Activated CD4-positive, alpha-beta T cell treated with anti-CD3 and anti-CD28 coated beads for 1 hour (primary cell): ENCODE data around the gene GAR1.
"Not testable (repeated sequence)": the region's sequence is repeated elsewhere in the genome, so short reads cannot be mapped to it uniquely, and the experiment has no call there.

Source experiments
- DNase-seq: peaks from one replicate; pipeline ENCODE4 v3.0.0-alpha.2; 2020

GAR1 gene

DNA sequence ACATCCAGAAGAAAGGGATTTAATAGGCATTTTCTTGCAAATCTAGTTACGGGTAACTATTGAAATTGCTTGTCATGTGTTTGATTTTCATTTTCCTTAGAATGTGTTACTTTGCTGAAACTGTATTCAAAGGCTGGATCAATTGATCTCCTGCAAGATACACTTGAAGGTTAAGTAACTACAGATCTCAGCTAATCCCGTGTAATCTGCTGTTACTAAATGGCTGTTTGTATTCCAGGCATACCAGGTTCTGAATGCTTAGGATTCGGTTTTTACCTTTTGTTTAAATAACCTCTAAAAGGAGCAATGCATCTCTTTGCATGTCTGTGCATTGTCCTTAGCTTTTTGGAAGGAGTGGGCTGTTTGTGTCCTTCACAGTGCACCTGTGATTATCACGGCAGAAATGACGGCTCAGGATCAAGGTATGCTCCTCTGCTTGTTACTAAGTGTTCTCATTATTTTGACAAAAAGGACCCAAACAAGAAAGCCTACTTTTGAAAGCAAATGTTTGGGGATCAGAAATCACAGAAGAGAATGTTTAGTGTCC lies 32.4 kb downstream of the GAR1 start, which contains the start of gene LRIT3:
Gene LRIT3 (plus strand): TSS at position 212 of the 547 bp plus-strand sequence. CDS start 95 bp downstream, at position 307.
- no peak for DNase-seq

DNA sequence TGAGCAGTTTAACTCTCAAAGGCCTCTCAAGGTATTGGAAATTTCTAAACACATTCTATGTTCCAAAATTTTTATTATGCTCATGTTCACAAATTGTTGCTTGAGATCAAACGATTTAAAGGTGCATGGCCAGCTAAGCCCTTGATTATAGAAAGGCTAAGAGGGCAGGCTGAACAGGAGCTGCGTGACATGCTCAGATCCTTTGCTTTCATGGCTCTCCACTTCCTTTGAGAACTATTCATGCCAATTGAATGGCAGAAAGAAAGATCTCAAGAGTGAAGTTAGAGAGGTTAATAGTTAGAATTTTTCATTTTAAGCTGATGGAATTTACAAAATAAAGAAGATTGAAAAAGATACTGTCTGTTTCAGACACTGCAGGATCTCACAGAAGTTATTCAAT lies 32.9 kb downstream of the GAR1 start:
- DNase-seq: no peak

DNA sequence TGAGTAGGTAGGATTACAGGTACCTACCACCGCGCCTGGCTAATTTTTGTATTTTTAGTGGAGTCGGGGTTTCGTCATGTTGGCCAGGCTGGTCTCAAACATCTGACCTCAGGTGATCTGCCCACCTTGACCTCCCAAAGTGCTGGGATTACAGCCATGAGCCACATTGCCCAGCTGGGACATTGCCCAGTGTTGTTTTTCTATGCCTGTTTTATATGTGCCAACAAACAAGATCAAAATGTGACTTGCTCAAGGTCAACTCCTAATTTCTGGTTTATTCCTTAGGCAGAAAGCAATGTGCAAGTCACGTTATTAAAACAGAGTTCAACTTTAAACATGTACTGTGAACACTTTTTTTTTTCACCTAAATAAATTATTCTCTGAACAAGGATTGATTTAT lies 35.0 kb downstream of the GAR1 start:
- DNase-seq: no peak

DNA sequence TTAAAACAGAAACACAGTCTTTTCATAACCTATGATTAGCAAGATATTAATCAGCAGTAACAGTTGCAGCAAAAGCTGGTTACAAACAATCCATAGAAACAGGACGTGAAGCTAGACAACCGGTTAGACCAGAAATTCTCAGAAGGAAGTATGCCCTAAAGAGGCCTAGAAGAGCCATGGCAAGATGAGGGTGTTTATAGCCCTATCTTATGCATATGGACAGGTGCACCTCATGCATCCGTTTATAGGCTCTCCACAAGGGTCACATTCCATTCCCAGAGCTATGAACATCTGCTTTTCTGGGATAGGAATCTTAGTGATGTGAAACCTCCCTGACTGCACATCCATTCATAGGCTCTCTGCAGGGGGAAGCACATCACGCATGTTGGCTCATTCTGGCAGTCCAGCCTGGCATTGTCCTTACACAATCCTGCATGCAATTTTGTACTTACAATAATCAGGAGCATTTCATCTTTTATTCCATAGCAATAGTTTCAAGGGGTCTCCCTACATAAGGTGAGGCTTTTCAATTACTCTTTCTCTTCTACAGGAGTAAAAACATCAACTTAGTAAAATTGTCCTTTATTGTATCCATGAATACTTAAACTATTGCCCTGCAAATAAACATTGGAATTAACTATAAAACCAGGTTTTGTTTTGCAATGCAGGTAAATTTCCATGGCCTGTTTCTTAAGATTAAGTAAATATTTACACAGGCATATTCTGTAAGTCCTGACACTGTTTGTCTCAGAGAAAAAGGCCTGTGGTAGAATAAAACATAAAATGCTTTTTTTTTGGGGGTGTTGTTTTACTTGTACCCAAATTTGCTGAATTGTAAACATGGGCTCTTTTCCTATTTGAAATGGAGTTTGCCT lies 44.1 kb downstream of the GAR1 start:
- not testable (repeated sequence) for DNase-seq

DNA sequence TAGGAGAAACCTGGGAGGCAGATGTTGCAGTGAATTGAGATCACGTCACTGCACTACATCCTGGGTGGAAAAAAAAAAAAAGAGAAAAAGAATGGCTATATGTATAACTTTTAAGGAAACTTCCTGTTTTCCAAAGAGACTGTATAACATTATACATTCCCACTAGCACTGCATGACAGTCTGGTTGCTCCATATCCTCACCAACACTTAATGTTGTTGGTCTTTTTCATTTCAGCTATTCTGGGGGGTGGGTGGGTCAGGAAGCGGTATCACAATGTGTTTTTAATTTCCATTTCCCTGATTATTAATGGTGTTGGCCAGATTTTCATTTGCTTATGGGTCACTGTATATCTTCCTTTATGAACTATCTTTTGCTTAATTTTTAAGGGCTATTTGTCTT lies 45.7 kb downstream of the GAR1 start:
- no peak for DNase-seq

DNA sequence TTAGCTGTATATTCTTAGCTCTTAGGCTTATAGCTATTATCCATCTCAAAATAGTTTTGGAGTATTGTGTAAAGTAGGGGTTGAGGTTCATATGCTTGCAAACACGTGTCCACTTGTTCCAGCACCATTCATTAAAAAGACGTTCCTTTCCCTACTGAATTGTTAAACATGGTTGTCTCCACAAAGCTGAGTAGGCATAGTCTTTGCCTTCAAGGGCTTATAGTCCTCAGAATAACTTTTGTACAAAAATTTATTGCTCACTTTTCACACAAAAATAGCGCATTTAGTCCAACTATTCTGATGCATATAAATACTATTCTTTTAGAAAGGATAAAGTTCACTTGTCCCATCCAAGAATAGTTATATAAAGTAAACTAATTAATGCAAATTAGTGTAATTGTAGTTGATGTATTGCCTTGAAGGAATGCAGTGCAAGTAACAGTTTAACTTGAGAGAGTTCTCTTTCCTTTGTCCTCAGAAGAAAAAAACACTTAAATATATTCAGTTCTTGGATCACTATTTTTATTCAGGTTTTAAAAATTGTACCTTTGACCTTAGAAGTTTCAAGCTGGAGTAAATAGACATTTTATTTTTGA lies 46.5 kb downstream of the GAR1 start:
- DNase-seq: no peak

DNA sequence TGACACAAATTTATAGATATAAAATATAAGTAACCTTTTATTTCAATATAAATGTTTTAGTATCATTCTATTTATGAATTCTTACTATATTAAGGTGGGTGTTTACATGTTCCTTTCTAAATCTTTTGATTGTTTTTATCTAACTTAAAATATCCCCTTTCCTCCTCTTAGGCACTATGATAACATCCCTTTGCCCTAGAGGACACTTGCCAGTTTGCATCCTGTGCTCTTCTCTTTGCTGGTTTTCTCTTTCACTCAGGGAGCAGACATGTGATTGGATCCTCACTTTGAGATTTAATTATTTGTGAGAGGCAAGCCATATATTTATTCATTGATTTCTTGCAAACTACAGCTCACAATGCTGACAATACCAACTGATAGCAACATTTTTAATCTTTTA lies 48.6 kb downstream of the GAR1 start:
- DNase-seq: no peak

DNA sequence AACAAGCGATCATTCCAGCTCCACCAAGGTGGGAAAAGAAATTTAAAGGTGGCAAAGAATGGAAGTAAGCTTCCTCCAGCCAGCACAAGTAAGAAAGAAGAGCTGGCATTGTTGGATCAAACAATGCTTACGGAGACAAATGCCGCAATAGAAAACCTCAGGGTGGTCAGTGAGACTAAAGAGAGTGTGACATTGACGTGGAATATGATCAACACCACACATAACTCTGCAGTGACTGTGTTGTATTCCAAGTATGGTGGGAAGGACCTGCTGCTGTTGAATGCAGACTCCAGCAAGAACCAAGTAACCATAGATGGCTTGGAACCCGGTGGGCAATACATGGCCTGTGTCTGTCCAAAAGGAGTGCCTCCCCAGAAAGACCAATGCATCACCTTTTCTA lies 54.5 kb downstream of the GAR1 start:
- no peak for DNase-seq

DNA sequence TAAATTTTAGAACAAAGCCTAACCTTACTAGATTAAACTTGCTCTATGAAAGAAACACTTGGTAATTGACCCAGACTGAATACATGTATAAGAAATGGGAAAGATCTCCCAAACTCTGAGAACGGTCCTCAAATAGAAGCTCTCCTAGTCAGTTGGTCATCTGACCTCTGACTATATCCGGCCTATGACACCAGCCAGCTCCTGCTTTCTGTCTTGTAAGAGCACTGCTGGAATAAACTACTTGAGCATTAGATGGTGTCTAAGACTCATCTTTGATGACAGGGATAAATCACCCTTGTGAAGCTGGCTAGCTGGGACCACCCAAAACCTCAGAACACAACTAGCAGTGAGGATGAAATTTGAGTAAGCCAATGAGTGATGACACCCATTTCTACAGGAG lies 56.5 kb downstream of the GAR1 start:
- DNase-seq: no peak

DNA sequence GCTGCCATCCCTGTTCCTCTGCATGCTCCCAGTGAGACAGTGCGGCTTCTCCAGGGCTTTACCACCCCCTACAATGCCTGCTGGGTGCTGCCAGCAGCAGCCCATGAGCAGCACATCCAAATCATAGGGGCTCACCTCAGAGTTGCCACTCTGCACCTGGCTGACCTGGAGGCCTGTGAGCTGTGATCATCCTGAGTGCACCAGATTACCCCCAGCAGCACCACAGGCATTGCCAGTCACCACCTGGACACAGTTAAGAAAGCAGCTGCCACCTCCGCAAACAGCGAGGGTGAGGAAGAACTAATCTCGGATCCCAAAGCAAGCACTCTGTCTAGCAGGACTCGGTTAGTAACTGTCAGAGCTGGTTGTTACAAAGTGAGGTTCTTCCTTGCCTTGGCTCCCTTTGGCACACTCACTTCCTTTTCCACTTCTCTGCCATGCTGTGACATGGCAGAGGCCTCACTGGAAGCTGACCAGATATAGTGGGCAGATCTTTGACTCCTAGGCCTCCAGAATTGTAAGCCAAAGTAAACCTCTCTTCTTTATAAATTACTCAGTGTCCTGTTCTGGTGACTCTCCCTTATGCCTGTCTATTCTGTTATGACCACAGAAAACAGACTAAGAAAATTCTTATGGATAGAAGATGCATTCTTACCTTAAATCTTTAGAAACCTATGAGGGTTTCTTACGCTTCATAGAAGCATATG lies 57.5 kb downstream of the GAR1 start:
- DNase-seq: no peak

DNA sequence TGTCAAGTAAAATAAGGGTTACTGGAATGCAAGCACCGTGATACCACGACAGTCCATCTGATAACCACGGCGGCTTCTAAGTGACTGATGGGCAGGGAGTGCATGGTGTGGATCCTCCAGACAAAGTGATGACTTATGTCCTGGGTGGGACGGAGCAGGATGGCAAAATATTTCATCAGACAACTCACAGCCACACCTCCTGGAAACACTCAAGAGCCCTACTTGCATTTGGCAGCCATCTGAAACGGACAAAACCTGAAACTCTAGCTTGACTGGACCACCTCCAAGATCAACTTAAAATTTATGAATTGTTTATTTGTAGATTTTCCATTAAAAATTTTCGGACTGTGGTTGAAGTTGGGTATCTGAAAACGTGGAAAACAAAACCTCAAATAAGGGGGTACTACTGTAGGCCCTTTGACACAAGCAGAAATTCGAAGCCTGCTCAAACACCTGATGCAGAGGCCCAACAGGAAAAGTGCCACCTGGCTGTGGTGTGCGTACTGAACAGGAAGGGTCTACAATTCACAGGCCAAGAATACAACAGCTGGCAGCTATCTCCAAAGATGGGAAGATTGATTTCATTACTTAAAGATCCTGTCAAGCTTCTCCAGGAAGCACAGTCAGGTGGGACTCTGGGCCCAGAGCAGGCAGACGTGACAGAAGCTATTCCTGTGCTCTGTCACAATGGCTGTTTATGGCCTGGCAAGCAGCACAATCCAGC lies 58.4 kb downstream of the GAR1 start:
- DNase-seq: no peak
